Measurements from ENCODE around the gene SIRT7. TPM values are rescaled to one million over a fixed set of nuclear protein-coding genes. Genes with fewer than 3 reads are reported as not detected.

Gene SIRT7
- total RNA-seq, 2 donors from 2014 or later: 48.9 to 58.2 TPM

GRCh38 chr17:81932333-81932983 lies 14.5 kb upstream of the SIRT7 start:
- ATAC-seq (no peak), DNase-seq (no peak)
- no peak overlapping the region for H3K27ac Mint-ChIP-seq

GRCh38 chr17:81931557-81932332 lies 13.8 kb upstream of the SIRT7 start:
- Mint-ChIP-seq H3K4me3 (no peak overlapping the region), H3K4me1 (peaks cover 5% of the 10 kb centered on the region), H3K36me3 (ENCODE audit: low read depth) (no peaks in the 10 kb centered on the region), H3K27me3 (peaks cover 24% of the 10 kb centered on the region), H3K27ac (no peak overlapping the region)
- no peak for ATAC-seq
- H3K9me3 ChIP-seq (ENCODE audit: control insufficient read depth, low read length, poor library complexity, severe bottlenecking): no peaks in the 10 kb centered on the region
- DNase-seq: no peak

More at GRCh38 chr17:81932333-81932983, 14.5 kb upstream of the SIRT7 start:
- Mint-ChIP-seq H3K4me3 (no peak overlapping the region), H3K4me1 (peaks cover 6% of the 10 kb centered on the region), H3K27me3 (peaks cover 24% of the 10 kb centered on the region), H3K36me3 (ENCODE audit: low read depth) (no peaks in the 10 kb centered on the region)
- H3K9me3 ChIP-seq (ENCODE audit: control insufficient read depth, low read length, poor library complexity, severe bottlenecking): no peaks in the 10 kb centered on the region

- no peaks in the 10 kb centered on the region for H3K36me3 Mint-ChIP-seq (ENCODE audit: low read depth)
- H3K27me3 Mint-ChIP-seq: peaks cover 24% of the 10 kb centered on the region
- ATAC-seq (no peak), DNase-seq (no peak)
- H3K4me3 Mint-ChIP-seq: no peak overlapping the region
- no peak overlapping the region for H3K27ac Mint-ChIP-seq
- peaks cover 9% of the 10 kb centered on the region for H3K4me1 Mint-ChIP-seq
- no peaks in the 10 kb centered on the region for H3K9me3 ChIP-seq (ENCODE audit: control insufficient read depth, low read length, poor library complexity, severe bottlenecking)
Measured at GRCh38 chr17:81931189-81931556, 13.2 kb upstream of the SIRT7 start.

GRCh38 chr17:81930142-81931125 lies 12.5 kb upstream of the SIRT7 start:
- H3K27ac Mint-ChIP-seq: no peak overlapping the region
- H3K27me3 Mint-ChIP-seq: peaks cover 24% of the 10 kb centered on the region
- H3K4me1 Mint-ChIP-seq: peaks cover 13% of the 10 kb centered on the region
- H3K36me3 Mint-ChIP-seq (ENCODE audit: low read depth): no peaks in the 10 kb centered on the region
- peak overlapping the region; percentile 28 for H3K4me3 Mint-ChIP-seq
- DNase-seq (no peak), ATAC-seq (no peak)
- H3K9me3 ChIP-seq (ENCODE audit: control insufficient read depth, low read length, poor library complexity, severe bottlenecking): no peaks in the 10 kb centered on the region

GRCh38 chr17:81929253-81930141 lies 11.5 kb upstream of the SIRT7 start:
- H3K4me1 Mint-ChIP-seq: peaks cover 13% of the 10 kb centered on the region
- H3K4me3 Mint-ChIP-seq: peak overlapping the region; percentile 80
- H3K9me3 ChIP-seq (ENCODE audit: control insufficient read depth, low read length, poor library complexity, severe bottlenecking): no peaks in the 10 kb centered on the region
- ATAC-seq (no peak), DNase-seq (no peak)
- H3K27ac Mint-ChIP-seq: no peak overlapping the region
- H3K27me3 Mint-ChIP-seq: peaks cover 24% of the 10 kb centered on the region
- no peaks in the 10 kb centered on the region for H3K36me3 Mint-ChIP-seq (ENCODE audit: low read depth)

- H3K4me3 Mint-ChIP-seq: peak overlapping the region; percentile 80
- H3K36me3 Mint-ChIP-seq (ENCODE audit: low read depth): no peaks in the 10 kb centered on the region
- H3K27me3 Mint-ChIP-seq: peaks cover 20% of the 10 kb centered on the region
- no peaks in the 10 kb centered on the region for H3K9me3 ChIP-seq (ENCODE audit: control insufficient read depth, low read length, poor library complexity, severe bottlenecking)
- ATAC-seq: no peak
- H3K27ac Mint-ChIP-seq: no peak overlapping the region
- DNase-seq: no peak
- peaks cover 16% of the 10 kb centered on the region for H3K4me1 Mint-ChIP-seq
Measured at GRCh38 chr17:81928544-81929252, 10.7 kb upstream of the SIRT7 start.

GRCh38 chr17:81927653-81928543 lies 9.9 kb upstream of the SIRT7 start, which contains the start of gene MAFG:
Gene MAFG, minus strand, starts transcription at chr17:81927735. Its CDS starts 4,550 bp downstream, at chr17:81923185.
- peak; percentile 73 for ATAC-seq
- no peaks in the 10 kb centered on the region for H3K9me3 ChIP-seq (ENCODE audit: control insufficient read depth, low read length, poor library complexity, severe bottlenecking)
- H3K27ac Mint-ChIP-seq: peak within 1 kb of the TSS; percentile 93

GRCh38 chr17:81927152-81927652 lies 9.2 kb upstream of the SIRT7 start:
- no peak overlapping the region for H3K27ac Mint-ChIP-seq
- peak; percentile 45 for ATAC-seq
- peaks cover 15% of the 10 kb centered on the region for H3K27me3 Mint-ChIP-seq
- H3K9me3 ChIP-seq (ENCODE audit: control insufficient read depth, low read length, poor library complexity, severe bottlenecking): no peaks in the 10 kb centered on the region
- H3K36me3 Mint-ChIP-seq (ENCODE audit: low read depth): no peaks in the 10 kb centered on the region
- DNase-seq: no peak
- peak overlapping the region; percentile 83 for H3K4me3 Mint-ChIP-seq
- peaks cover 20% of the 10 kb centered on the region for H3K4me1 Mint-ChIP-seq

More at GRCh38 chr17:81927653-81928543, 9.9 kb upstream of the SIRT7 start, which contains the start of gene MAFG:
- peak; percentile 83 to 88 (median 86) for DNase-seq
- H3K4me1 Mint-ChIP-seq: peaks cover 20% of the 10 kb centered on the region
- H3K27me3 Mint-ChIP-seq: peaks cover 16% of the 10 kb centered on the region
- H3K36me3 Mint-ChIP-seq (ENCODE audit: low read depth): no peaks in the 10 kb centered on the region
- H3K4me3 Mint-ChIP-seq: peak within 1 kb of the TSS; percentile 88

GRCh38 chr17:81926451-81927151 lies 8.6 kb upstream of the SIRT7 start:
- Mint-ChIP-seq H3K27me3 (peaks cover 9% of the 10 kb centered on the region), H3K4me3 (peak overlapping the region; percentile 88), H3K27ac (peak overlapping the region; percentile 93), H3K4me1 (peaks cover 20% of the 10 kb centered on the region), H3K36me3 (ENCODE audit: low read depth) (no peaks in the 10 kb centered on the region)
- no peaks in the 10 kb centered on the region for H3K9me3 ChIP-seq (ENCODE audit: control insufficient read depth, low read length, poor library complexity, severe bottlenecking)
- ATAC-seq: peak; percentile 43
- peak; percentile 29 to 50 (median 35) for DNase-seq

GRCh38 chr17:81925860-81926450 lies 8.0 kb upstream of the SIRT7 start:
- H3K36me3 Mint-ChIP-seq (ENCODE audit: low read depth): no peaks in the 10 kb centered on the region
- peaks cover 4% of the 10 kb centered on the region for H3K27me3 Mint-ChIP-seq
- ATAC-seq (no peak), DNase-seq (no peak)
- H3K4me1 Mint-ChIP-seq: peaks cover 23% of the 10 kb centered on the region
- H3K9me3 ChIP-seq (ENCODE audit: control insufficient read depth, low read length, poor library complexity, severe bottlenecking): no peaks in the 10 kb centered on the region
- H3K27ac Mint-ChIP-seq: peak overlapping the region; percentile 93
- peak overlapping the region; percentile 88 for H3K4me3 Mint-ChIP-seq

All from T-helper 17 cell (primary cell).